ENCODE results near the gene IMMT. TPM values are rescaled to one million over a fixed set of nuclear protein-coding genes. Genes with fewer than 3 reads are reported as not detected.
A peak's percentile ranks its signal among the peaks of the same experiment; 100 is the strongest.

The IMMT gene
- total RNA-seq, 1 experiment from 2014 or later: 112 TPM

DNA sequence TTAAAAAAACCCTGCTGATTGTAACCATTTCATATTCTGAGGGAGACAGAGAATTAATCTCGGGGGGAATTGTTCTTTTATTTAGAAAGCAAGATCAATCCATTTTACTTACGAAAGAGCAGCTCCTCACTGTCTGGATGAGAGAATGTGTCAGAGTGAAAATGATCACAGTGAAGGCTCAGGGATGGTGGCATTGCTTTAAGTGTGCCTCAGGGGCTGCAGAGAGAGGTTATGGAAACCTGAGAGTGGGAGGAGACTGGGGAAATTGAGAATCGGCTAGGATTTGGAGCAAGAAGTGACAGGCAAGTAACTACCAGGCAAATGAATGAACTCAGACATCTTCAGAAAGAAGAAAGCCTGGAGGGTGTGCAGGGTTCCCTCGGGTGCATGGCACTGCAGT, 38.2 kb upstream of the IMMT start:
- H3K27ac ChIP-seq (ENCODE audit: insufficient read length, low read depth, low read length): no peak overlapping the region
- H3T11ph ChIP-seq (ENCODE audit: low read length): no peak overlapping the region
- peaks cover 2% of the 10 kb centered on the region for H4K20me1 ChIP-seq (ENCODE audit: control insufficient read depth, insufficient read depth, insufficient read length)
- H3K4me1 ChIP-seq (ENCODE audit: insufficient read depth, low read length): no peaks in the 10 kb centered on the region; the same call in 1 of the 2 replicates
- no peaks in the 10 kb centered on the region for H3K23me2 ChIP-seq (ENCODE audit: insufficient read length, low read depth, low read length, poor library complexity, severe bottlenecking)
- no peak overlapping the region for H2BK15ac ChIP-seq (ENCODE audit: low read depth, low read length)
- H4K5ac ChIP-seq (ENCODE audit: insufficient read length, low read depth, low read length): no peak overlapping the region
- H4K91ac ChIP-seq (ENCODE audit: insufficient read length, low read depth, low read length): no peak overlapping the region
- WGBS (ENCODE audit: extremely low coverage, insufficient read length, low lambda C conversion rate): no CpG with 5 or more reads among the region's 4 CpGs
- no peak overlapping the region for H3K14ac ChIP-seq (ENCODE audit: insufficient read depth, low read length)
- Mint-ChIP-seq H3K27me3 (ENCODE audit: low read depth) (no peaks in the 10 kb centered on the region), H3K4me3 (no peak overlapping the region), H3K36me3 (ENCODE audit: insufficient read depth in 1 of 3, low read depth in 3 of 3) (no peaks in the 10 kb centered on the region), H3K9me3 (no peaks in the 10 kb centered on the region), H3K4me1 (peaks cover 6 to 7% of the 10 kb centered on the region in 2 experiments), H3K27ac (peak overlapping the region in 1 of 3 experiments; percentile 17; a peak in 1 of 7 replicates)
- H3K23ac ChIP-seq (ENCODE audit: insufficient read length, low read depth, low read length): no peak overlapping the region
- H2AFZ ChIP-seq (ENCODE audit: low read length): no peak overlapping the region
- no peak overlapping the region for H2BK5ac ChIP-seq (ENCODE audit: insufficient read length, low read length)
- H2BK12ac ChIP-seq (ENCODE audit: insufficient read length, low read depth, low read length): no peak overlapping the region
- no peak overlapping the region for H2BK120ac ChIP-seq (ENCODE audit: low read depth, low read length, poor library complexity, severe bottlenecking)
- H3K9ac ChIP-seq (ENCODE audit: extremely low read depth, insufficient read length, low read length): no peak overlapping the region
- no peak overlapping the region for H3K4me2 ChIP-seq (ENCODE audit: insufficient read depth, insufficient read length, low read length)
- H3K4ac ChIP-seq (ENCODE audit: low read depth, low read length): no peak overlapping the region
- H3K79me2 ChIP-seq (ENCODE audit: insufficient read depth, low read length): no peaks in the 10 kb centered on the region
- no peak overlapping the region for H2BK20ac ChIP-seq (ENCODE audit: low read depth, low read length, poor library complexity, severe bottlenecking)
- no peak overlapping the region for H4K8ac ChIP-seq (replicated peaks; ENCODE audit: insufficient read length, low read depth, low read length)
- no peak for TF ChIP-seq CTCF (conservative IDR thresholded peaks at IDR 0.05)
- no peak overlapping the region for H2AK5ac ChIP-seq (ENCODE audit: insufficient read length, low read length)
- H3K18ac ChIP-seq (ENCODE audit: insufficient read length, low read depth, low read length): no peak overlapping the region
- no peaks in the 10 kb centered on the region for H3K79me1 ChIP-seq (ENCODE audit: insufficient read depth, low read depth, low read length, poor library complexity, severe bottlenecking)
- no peak for DNase-seq
- no peak overlapping the region for H3K56ac ChIP-seq (ENCODE audit: insufficient read length, low read depth, low read length)
- H3K9me3 ChIP-seq (ENCODE audit: control insufficient read depth, low read depth, low read length): no peaks in the 10 kb centered on the region
- H3K27me3 ChIP-seq (ENCODE audit: insufficient read depth, low read length): no peaks in the 10 kb centered on the region

All from H9 (cell line).